GM18517 (cell line): ENCODE measurements around the gene COX8C.
"Not testable (repeated sequence)": the region's sequence is repeated elsewhere in the genome, so short reads cannot be mapped to it uniquely, and the experiment has no call there.

Source experiments
- ATAC-seq: cut with Tn5 transposase; IDR thresholded peaks from one replicate; pipeline ENCODE4 v1.9.1; 2021; ENCODE audit warnings: mild to moderate bottlenecking, moderate library complexity; ENCODE audit not compliant: unreplicated experiment

Gene COX8C

GRCh38 chr14:93319958-93320357 lies 27.0 kb upstream of the COX8C start:
- ATAC-seq, result no peak

GRCh38 chr14:93320489-93320888 lies 26.5 kb upstream of the COX8C start:
- no peak for ATAC-seq

- ATAC-seq, result no peak
Observed at GRCh38 chr14:93322929-93323599, 23.9 kb upstream of the COX8C start.

- ATAC-seq, result no peak
Observed at GRCh38 chr14:93323600-93324174, 23.3 kb upstream of the COX8C start.

- no peak for ATAC-seq
Observed at GRCh38 chr14:93326196-93326595, 20.8 kb upstream of the COX8C start.

GRCh38 chr14:93328546-93328945 lies 18.4 kb upstream of the COX8C start:
- no peak for ATAC-seq

GRCh38 chr14:93329965-93330608 lies 16.9 kb upstream of the COX8C start:
- ATAC-seq, result no peak

GRCh38 chr14:93330609-93331000 lies 16.4 kb upstream of the COX8C start:
- ATAC-seq, result no peak

- no peak for ATAC-seq
Observed at GRCh38 chr14:93331002-93331727, 15.8 kb upstream of the COX8C start.

- peak; percentile 10 for ATAC-seq
Observed at GRCh38 chr14:93331728-93332396, 15.1 kb upstream of the COX8C start.

GRCh38 chr14:93332397-93332852 lies 14.6 kb upstream of the COX8C start:
- ATAC-seq, result peak; percentile 56

GRCh38 chr14:93332853-93333630 lies 13.9 kb upstream of the COX8C start, which contains the start of gene BTBD7:
Gene BTBD7 (minus strand): TSS chr14:93333036. CDS start chr14:93296051, 36,985 bp downstream.
- ATAC-seq, result peak; percentile 54

- no peak for ATAC-seq
Observed at GRCh38 chr14:93333631-93334103, 13.3 kb upstream of the COX8C start.

GRCh38 chr14:93337143-93337753 lies 9.7 kb upstream of the COX8C start:
- ATAC-seq, result no peak

GRCh38 chr14:93337884-93338283 lies 9.1 kb upstream of the COX8C start:
- ATAC-seq, result no peak

- no peak for ATAC-seq
Observed at GRCh38 chr14:93343266-93343665, 3.7 kb upstream of the COX8C start.

- no peak for ATAC-seq
Observed at GRCh38 chr14:93343797-93344196, 3.2 kb upstream of the COX8C start.

- ATAC-seq, result no peak
Observed at GRCh38 chr14:93347850-93348249, 868 bp downstream of the COX8C start.

- ATAC-seq, result no peak
Observed at GRCh38 chr14:93348292-93348691, 1.3 kb downstream of the COX8C start.

GRCh38 chr14:93354873-93355272 lies 7.9 kb downstream of the COX8C start:
- ATAC-seq, result not testable (repeated sequence)
